RWPE1 (cell line): ENCODE results near the gene CCND2.
"Not testable (repeated sequence)": the region's sequence is repeated elsewhere in the genome, so short reads cannot be mapped to it uniquely, and the experiment has no call there.

Experiments
- CTCF ChIA-PET: fragments of 350-600 bp; sonication (Branson Sonifier 250); formaldehyde crosslinking; extraction: SDS; loops from one replicate; lab custom pipeline; 2021; lab: Yijun Ruan, JAX
- POLR2A ChIA-PET: fragments of 400-600 bp; formaldehyde crosslinking; extraction: SDS; loops from one replicate; lab custom pipeline; 2020; ENCODE audit warnings: antibody characterized with exemption; ENCODE audit not compliant: low non-redundant PET; lab: Yijun Ruan, JAX
- DNase-seq: peaks from one replicate; pipeline ENCODE4 v3.0.0; 2012; ENCODE audit warnings: low spot score
- H3K27ac ChIP-seq: fragments of 450-650 bp; 2 replicates; pipeline ENCODE4 v1.5.1; 2017
- CTCF ChIP-seq: fragments of 450-650 bp; conservative IDR thresholded peaks from 2 replicates; pipeline ENCODE4 v1.5.1; 2017; ENCODE audit warnings: low read depth, mild to moderate bottlenecking

The CCND2 gene

GRCh38 chr12:4243091-4243490 is 30.5 kb upstream of the CCND2 start:
- no peak overlapping the region for H3K27ac ChIP-seq
- ChIA-PET POLR2A (no interaction called here), CTCF (no interaction called here)
- DNase-seq, result no peak
- TF ChIP-seq CTCF, result no peak

GRCh38 chr12:4243491-4244100 is 30.0 kb upstream of the CCND2 start:
- CTCF ChIA-PET, POLR2A ChIA-PET, DNase-seq, H3K27ac ChIP-seq: not testable (repeated sequence)

GRCh38 chr12:4244868-4245267 is 28.7 kb upstream of the CCND2 start:
- H3K27ac ChIP-seq, result no peak overlapping the region
- TF ChIP-seq CTCF, result no peak
- ChIA-PET POLR2A (no interaction called here), CTCF (no interaction called here)
- DNase-seq, result no peak

GRCh38 chr12:4245446-4245845 is 28.1 kb upstream of the CCND2 start:
- no peak overlapping the region for H3K27ac ChIP-seq
- TF ChIP-seq CTCF, result no peak
- ChIA-PET CTCF (no interaction called here), POLR2A (no interaction called here)
- no peak for DNase-seq

GRCh38 chr12:4246116-4246515 is 27.4 kb upstream of the CCND2 start:
- CTCF ChIA-PET, result no interaction called here
- no peak overlapping the region for H3K27ac ChIP-seq
- POLR2A ChIA-PET, result no interaction called here
- DNase-seq, result no peak
- no peak for TF ChIP-seq CTCF

GRCh38 chr12:4250691-4251090 is 22.9 kb upstream of the CCND2 start:
- no peak for DNase-seq
- TF ChIP-seq CTCF, result no peak
- CTCF ChIA-PET, result no interaction called here
- POLR2A ChIA-PET, result no interaction called here
- H3K27ac ChIP-seq, result no peak overlapping the region

GRCh38 chr12:4251216-4251891 is 22.2 kb upstream of the CCND2 start:
- no peak for DNase-seq
- ChIA-PET CTCF (no interaction called here), POLR2A (no interaction called here)
- no peak overlapping the region for H3K27ac ChIP-seq
- TF ChIP-seq CTCF, result no peak
